ENCODE results near the gene ATXN1. TPM values are rescaled to one million over a fixed set of nuclear protein-coding genes. Genes with fewer than 3 reads are reported as not detected.
A peak's percentile ranks its signal among the peaks of the same experiment; 100 is the strongest.

The ATXN1 gene
- total and polyA plus RNA-seq, 2 of the 8 experiments (the other 6 are each of a cell fraction or from before 2014, with no cell fraction given), result 1.6 to 4.0 TPM

DNA sequence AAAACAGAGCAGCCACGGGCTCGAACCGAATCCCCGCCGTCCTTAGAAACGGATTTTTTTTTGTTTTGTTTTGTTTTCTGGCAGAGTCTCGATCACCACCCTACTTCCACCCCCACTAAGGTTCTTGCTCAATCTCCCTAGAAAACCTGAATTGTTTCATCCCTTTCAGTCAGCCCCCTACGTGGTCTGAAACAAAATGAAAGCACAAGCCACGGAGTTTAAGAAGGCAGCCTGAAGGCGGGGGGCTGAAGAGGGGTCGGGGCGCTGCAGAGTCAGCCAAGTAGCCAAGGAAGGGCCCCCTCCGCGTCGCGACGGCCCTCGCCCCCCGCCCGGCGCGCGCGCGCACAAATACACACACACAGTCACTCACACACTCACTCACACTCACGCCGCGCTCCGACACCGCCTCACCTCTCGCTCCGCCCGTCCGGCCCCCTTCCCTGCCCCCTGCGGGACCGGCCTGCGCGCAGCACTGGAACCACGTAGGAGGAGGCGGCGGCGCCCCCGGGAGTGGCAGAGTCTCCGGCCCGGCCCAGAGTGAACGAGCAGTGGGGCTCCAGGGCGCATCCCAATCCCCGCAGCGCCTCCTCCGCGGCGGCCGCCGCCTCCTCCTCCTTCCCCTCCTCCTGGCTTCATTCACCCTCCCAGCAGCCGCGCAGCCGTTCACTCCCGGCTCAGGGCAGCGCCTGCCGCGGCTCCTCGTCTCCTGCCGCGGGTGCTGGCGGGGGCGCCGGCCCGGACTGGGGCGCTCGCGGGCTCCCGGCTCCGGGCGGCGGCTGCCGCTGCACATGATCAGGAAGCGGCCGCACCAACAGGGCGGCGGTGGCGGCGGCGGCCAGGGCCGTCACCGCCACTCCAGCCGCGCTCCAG, 1.4 kb downstream of the ATXN1 start:
- H4K8ac ChIP-seq (ENCODE audit: extremely low read depth, insufficient read depth, low read length), result peak overlapping the region; percentile 72
- POLR2A ChIA-PET (ENCODE audit: partially characterized antibody), result no interaction called here
- peak overlapping the region; percentile 73 to 89 for H3K4me2 ChIP-seq (ENCODE audit: insufficient read depth in 1 of 2, low read depth in 2 of 2, low read length in 2 of 2)
- DNase-seq (ENCODE audit: low read depth in 1 of 2, low spot score in 2 of 2) (peak in 1 of 2 experiments; percentile 79), FAIRE-seq (no peak)
- H3K9me3 ChIP-seq (ENCODE audit: insufficient read depth in 2 of 2, low read depth in 1 of 2, low read length in 1 of 2), result no peaks in the 10 kb centered on the region
- H3K27ac ChIP-seq (ENCODE audit: low read depth, low read length), result no peak overlapping the region
- no peak overlapping the region for H2BK12ac ChIP-seq (ENCODE audit: low read depth, low read length)
- CTCF ChIA-PET (ENCODE audit: partially characterized antibody), result interaction anchor here (1.1 to 1.6 kb wide), 3 partner anchors 244 to 443 kb away, joined by 3 to 5 read pairs (median 5); no protein-coding TSS in a partner anchor
- no peak overlapping the region for H3K23ac ChIP-seq (ENCODE audit: insufficient read length)
- no peaks in the 10 kb centered on the region for H3K79me2 ChIP-seq (ENCODE audit: control insufficient read depth in 1 of 2, insufficient read depth in 2 of 2, low read length in 2 of 2)
- peaks cover 15% of the 10 kb centered on the region for H3K23me2 ChIP-seq (ENCODE audit: low read depth, low read length)
- peaks cover 8 to 22% (median 10%) of the 10 kb centered on the region in 4 experiments; a peak in 6 of 7 replicates for H3K4me1 ChIP-seq (replicated peaks in 1 of 4; ENCODE audit: control insufficient read depth in 3 of 4, insufficient read depth in 4 of 4, low read length in 3 of 4)
- peak overlapping the region; percentile 46 for H4K91ac ChIP-seq (replicated peaks; ENCODE audit: insufficient read length, low read length)
- H3K18ac ChIP-seq (ENCODE audit: extremely low read depth, low read length), result no peak overlapping the region
- H2BK15ac ChIP-seq (ENCODE audit: low read length), result no peak overlapping the region
- no peaks in the 10 kb centered on the region for H3K79me1 ChIP-seq (ENCODE audit: low read depth, low read length)
- H2AFZ ChIP-seq (ENCODE audit: low read length), result peak overlapping the region; percentile 66
- H4K5ac ChIP-seq (ENCODE audit: insufficient read length, low read depth, low read length), result no peak overlapping the region
- H2AK5ac ChIP-seq (ENCODE audit: low read depth, low read length), result no peak overlapping the region
- H2BK20ac ChIP-seq (ENCODE audit: low read length), result no peak overlapping the region; the same call in 1 of the 2 replicates
- H3K4ac ChIP-seq (replicated peaks; ENCODE audit: insufficient read length, low read depth, low read length), result no peak overlapping the region
- WGBS, 2 experiments (ENCODE audit: extremely low coverage in 1 of 2, insufficient coverage in 1 of 2, insufficient read length in 1 of 2, insufficient replicate concordance in 2 of 2, low coverage in 1 of 2, low lambda C conversion rate in 2 of 2, missing lambda C conversion rate in 1 of 2), result 0% methylated on average over 33 of the region's 87 CpGs; no CpG with 5 or more reads in 1 of the 2 experiments
- H3K36me3 ChIP-seq (ENCODE audit: control insufficient read depth in 2 of 4, insufficient read depth in 4 of 4, low read length in 3 of 4), result no peaks in the 10 kb centered on the region
- no peak overlapping the region for H3K56ac ChIP-seq (replicated peaks; ENCODE audit: insufficient read length, low read depth, low read length)
- no peak overlapping the region for H3K14ac ChIP-seq (ENCODE audit: insufficient read length)
- peak overlapping the region; percentile 63 to 84 (median 68) for H3K4me3 ChIP-seq (ENCODE audit: extremely low read depth in 1 of 4, insufficient read depth in 2 of 4, low read depth in 3 of 4, low read length in 4 of 4)
- peaks cover 0 to 2% of the 10 kb centered on the region in 2 experiments for H4K20me1 ChIP-seq (replicated peaks in 1 of 2; ENCODE audit: control insufficient read depth in 1 of 2, insufficient read depth in 2 of 2, low read length in 2 of 2)
- H2BK120ac ChIP-seq (replicated peaks; ENCODE audit: low read depth, low read length), result no peak overlapping the region
- H3K9ac ChIP-seq (replicated peaks in 1 of 4; ENCODE audit: extremely low read depth in 1 of 4, low read depth in 3 of 4, low read length in 3 of 4), result peak overlapping the region in 3 of 4 experiments; percentile 21 to 43 (median 36); a peak in 4 of 7 replicates
- H2BK5ac ChIP-seq (ENCODE audit: low read depth, low read length), result no peak overlapping the region
- peaks cover 1 to 24% (median 12%) of the 10 kb centered on the region in 4 experiments; a peak in 6 of 7 replicates for H3K27me3 ChIP-seq (replicated peaks in 1 of 4; ENCODE audit: control insufficient read depth in 3 of 4, extremely low read depth in 1 of 4, insufficient read depth in 3 of 4, low read length in 3 of 4)
- TF ChIP-seq TAF1 (IDR thresholded peaks at IDR 0.05; ENCODE audit: low read depth, low read length) (peak; percentile 32; the same call in 1 of the 2 replicates), KDM4A (IDR thresholded peaks at IDR 0.05; ENCODE audit: low read depth, low read length, severe bottlenecking) (peak; percentile 97), EP300 (IDR thresholded peaks at IDR 0.05; ENCODE audit: borderline replicate concordance in 1 of 2, low read depth in 2 of 2, low read length in 2 of 2) (no peak), CTBP2 (IDR thresholded peaks at IDR 0.05; ENCODE audit: borderline replicate concordance, insufficient read depth, insufficient read length, low read length) (no peak), CREB1 (IDR thresholded peaks at IDR 0.05) (no peak), CEBPB (IDR thresholded peaks at IDR 0.05; ENCODE audit: low read depth, low read length) (0 out of 2 replicates have a peak, but pooled peaks have one; percentile 42), CBX8 (IDR thresholded peaks at IDR 0.05; ENCODE audit: borderline replicate concordance, low read depth, low read length) (no peak), SP1 (IDR thresholded peaks at IDR 0.05; ENCODE audit: low read depth, low read length) (no peak), BACH1 (IDR thresholded peaks at IDR 0.05; ENCODE audit: low read length) (no peak), SIN3A (conservative IDR thresholded peaks at IDR 0.05 in 1 of 2, IDR thresholded peaks at IDR 0.05 in 1 of 2; ENCODE audit: low read depth in 1 of 2, low read length in 2 of 2) (no peak), GABPA (IDR thresholded peaks at IDR 0.05; ENCODE audit: borderline replicate concordance, insufficient read depth, low read length) (no peak)
